Heart right ventricle (tissue), 16 donors: ENCODE data around the gene TEAD1. TPM values are rescaled to one million over a fixed set of nuclear protein-coding genes. Genes with fewer than 3 reads are reported as not detected.

Experiments used
- ATAC-seq, 8 donors: fragments of 200-7000 bp; cut with Tn5 transposase; one replicate each; pipeline ENCODE4 v1.9.1; 2020; ENCODE audit warnings: mild to moderate bottlenecking in 8 of 8, moderate library complexity in 8 of 8, moderate number of reproducible peaks in 1 of 8
- DNase-seq, 2 donors: peaks; one replicate each; pipeline ENCODE4 v3.0.0-alpha.2; 2020
- H3K27ac ChIP-seq, 10 donors: fragments of 200-600 bp; sonication (generic) in 2 of 10; one replicate each; pipeline versions ENCODE4 v1.5.0 to v1.8.0; 2020 to 2022; ENCODE audit warnings: mild to moderate bottlenecking in 3 of 10
- H3K27me3 ChIP-seq, 7 donors: fragments of 200-600 bp; one replicate each; pipeline ENCODE4 v1.8.0; 2021 to 2022; ENCODE audit warnings: mild to moderate bottlenecking in 2 of 7
- H3K36me3 ChIP-seq, 9 donors: fragments of 200-600 bp; sonication (generic) in 1 of 9; one replicate each; pipeline versions ENCODE4 v1.5.0 to v1.8.0; 2020 to 2022; ENCODE audit warnings: mild to moderate bottlenecking in 2 of 9
- H3K4me1 ChIP-seq, 9 donors: fragments of 200-600 bp; sonication (generic) in 1 of 9; one replicate each; pipeline versions ENCODE4 v1.5.0 to v1.8.0; 2020 to 2022; ENCODE audit warnings: mild to moderate bottlenecking in 4 of 9
- H3K4me3 ChIP-seq, 10 donors: fragments of 200-600 bp; sonication (generic) in 2 of 10; one replicate each; pipeline versions ENCODE4 v1.5.0 to v1.8.0; 2020 to 2022; ENCODE audit warnings: mild to moderate bottlenecking in 7 of 10, moderate library complexity in 2 of 10
- H3K9me3 ChIP-seq, 11 donors: fragments of 200-600 bp in 10 of 11; sonication (generic) in 2 of 11; one replicate each; pipeline versions ENCODE4 v1.5.0 to v1.8.0; 2013 to 2022; ENCODE audit warnings: mild to moderate bottlenecking in 2 of 11, control low read depth in 1 of 11, moderate library complexity in 1 of 11
- WGBS, 2 donors: extraction: QIAGEN DNeasy Blood & Tissue Kit; methylation state at CpG; one replicate each; pipeline ENCODE4 v1.1.7; 2013; ENCODE audit warnings: inconsistent platforms in 1 of 2; 5-methylcytosine and 5-hydroxymethylcytosine counted together
- intact Hi-C, 10 donors: fragments of 100-400 bp; cut with DNase I; formaldehyde crosslinking; loops; one replicate each; pipeline versions ENCODE4 v1.11.1 to v1.14.2; 2022
- polyA plus RNA-seq, 2 donors: library from polyadenylated mRNA; stranded (reverse); fragments of 200-250 nt; gene quantifications; one replicate each; pipeline ENCODE4 v1.2.3, GENCODE V29; 2013
- total RNA-seq, 10 donors: library from RNA; stranded (reverse); fragmentation: NEBNext Ultra II Directional in 3 of 10; extraction: Animal tissue kit (Norgen Biotek cat#: 25700) in 3 of 10; gene quantifications; one replicate each; pipeline versions ENCODE4 v1.2.1 to v1.2.4, GENCODE V29; 2021 to 2023
- TF ChIP-seq, protein P1 (sequence below), 9 donors: fragments of 200-600 bp; sonication (generic) in 2 of 9; IDR thresholded peaks; one replicate each; pipeline versions ENCODE4 v1.5.0 to v1.8.0; 2021 to 2022; ENCODE audit warnings: antibody characterized with exemption in 9 of 9, mild to moderate bottlenecking in 5 of 9, moderate library complexity in 1 of 9
- donor health status: Arrhythmogenic right ventricular cardiomyopathy.
- donor health status: ischemic (EF 13 %, LVEDD 7.1; RV severe dilation, severe dysfunction).
- donor health status: healthy with polysubstance abuse.
- donor health status: DM: no; HTN: yes; CAD: no.
- donor health status: DM: no; HTN: no; CAD: no.
- donor health status: ischemic (EF 25% LVEDD 6.9; RV normal size, moderate dysfunction).
- donor health status: ischemic (EF 25% LVEDD 5.7; RV mildly dilated, moderate dysfunction).
- donor health status: healthy.
- donor health status: DM: yes; HTN: yes; CAD: no.
- donor health status: Ischemic cardiomyopathy.
- donor health status: ischemic (EF 35%, LVEDD 5.7; RV mildly dilated, moderate dysfunction).
- donor health status: nonischemic (EF 11% LVEDD 7.7; RV severe dilation, severe dysfunction).
- donor health status: DM: yes; HTN: yes; CAD: no.
- donor health status: PGD.
- donor health status: ischemic (EF 29% LVEDD 5.4; RV normal size, mild dysfunction).
- donor health status: nonischemic (EF 23%, LVEDD 6.1; RV moderate dilation, normal function).

TEAD1 gene
- total and polyA plus RNA-seq, 12 donors, result 12.7 to 138 (median 116) TPM

DNA sequence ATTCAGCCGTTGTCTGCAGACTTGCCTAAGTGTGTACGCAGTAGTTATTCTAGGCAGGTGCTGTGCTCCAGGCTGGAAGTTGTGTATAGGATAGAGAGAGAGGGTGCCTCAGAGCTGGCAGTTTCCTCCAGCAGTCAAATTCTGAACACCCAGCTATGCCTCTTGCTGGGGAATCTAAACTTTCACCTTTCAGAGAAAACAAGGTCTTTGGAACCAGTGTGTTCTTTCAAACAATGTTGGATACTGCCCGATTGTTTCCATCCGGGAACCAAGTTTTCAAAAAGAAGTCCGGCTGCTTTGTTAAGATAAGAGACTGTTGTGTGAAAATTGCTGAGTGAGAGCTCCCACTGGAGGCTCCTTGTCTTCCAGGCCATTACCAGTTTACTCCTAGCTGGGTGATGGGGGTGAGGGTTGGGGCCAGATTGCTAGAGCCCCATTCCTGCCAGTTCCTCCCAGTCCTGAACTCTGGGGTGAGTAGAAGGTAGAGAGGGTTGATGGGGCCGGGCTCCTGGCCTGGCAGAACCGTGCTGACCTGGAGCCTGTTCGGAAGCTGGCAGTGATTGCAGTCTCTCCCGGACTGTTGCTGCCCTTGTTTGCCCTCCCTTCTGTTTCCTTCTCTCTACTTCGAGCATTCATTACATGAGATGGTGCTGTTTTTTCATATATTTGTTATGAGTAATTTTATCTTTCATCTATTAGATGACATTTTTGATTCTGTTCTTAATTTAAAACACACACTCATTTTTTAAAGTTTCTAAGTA, 150.2 kb downstream of the TEAD1 start:
- H3K27ac ChIP-seq, result peak overlapping the region in 9 of 10 donors; percentile 23 to 73 (median 61)

DNA sequence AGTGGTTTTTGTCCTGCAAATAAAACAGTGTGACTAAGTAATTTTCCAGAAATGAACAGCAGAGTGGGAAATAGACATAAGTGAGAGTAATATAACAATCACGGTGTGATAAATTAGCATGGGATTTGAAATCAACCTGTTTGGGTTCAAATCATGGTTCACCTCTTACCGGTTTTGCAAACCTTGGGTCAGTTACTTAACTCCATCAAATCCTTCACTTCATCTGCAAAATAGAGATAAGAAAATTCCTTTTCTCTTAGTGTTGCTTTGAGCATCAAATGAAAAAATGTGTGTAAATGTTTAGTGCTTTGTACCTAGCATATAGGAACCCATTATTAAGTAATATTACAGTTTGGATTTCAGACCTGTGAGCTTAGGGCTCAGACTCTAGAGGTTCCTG, 152.2 kb downstream of the TEAD1 start:
- Histone ChIP-seq H3K36me3 (no peaks in the 10 kb centered on the region), H3K9me3 (peaks cover 0 to 14% (median 0%) of the 10 kb centered on the region in 11 donors), H3K4me1 (peaks cover 3 to 69% (median 49%) of the 10 kb centered on the region in 9 donors), H3K27me3 (peaks cover 0 to 21% (median 0%) of the 10 kb centered on the region in 7 donors), H3K27ac (peak overlapping the region in 1 of 10 donors; percentile 75), H3K4me3 (no peak overlapping the region)
- TF ChIP-seq, protein P1, sequence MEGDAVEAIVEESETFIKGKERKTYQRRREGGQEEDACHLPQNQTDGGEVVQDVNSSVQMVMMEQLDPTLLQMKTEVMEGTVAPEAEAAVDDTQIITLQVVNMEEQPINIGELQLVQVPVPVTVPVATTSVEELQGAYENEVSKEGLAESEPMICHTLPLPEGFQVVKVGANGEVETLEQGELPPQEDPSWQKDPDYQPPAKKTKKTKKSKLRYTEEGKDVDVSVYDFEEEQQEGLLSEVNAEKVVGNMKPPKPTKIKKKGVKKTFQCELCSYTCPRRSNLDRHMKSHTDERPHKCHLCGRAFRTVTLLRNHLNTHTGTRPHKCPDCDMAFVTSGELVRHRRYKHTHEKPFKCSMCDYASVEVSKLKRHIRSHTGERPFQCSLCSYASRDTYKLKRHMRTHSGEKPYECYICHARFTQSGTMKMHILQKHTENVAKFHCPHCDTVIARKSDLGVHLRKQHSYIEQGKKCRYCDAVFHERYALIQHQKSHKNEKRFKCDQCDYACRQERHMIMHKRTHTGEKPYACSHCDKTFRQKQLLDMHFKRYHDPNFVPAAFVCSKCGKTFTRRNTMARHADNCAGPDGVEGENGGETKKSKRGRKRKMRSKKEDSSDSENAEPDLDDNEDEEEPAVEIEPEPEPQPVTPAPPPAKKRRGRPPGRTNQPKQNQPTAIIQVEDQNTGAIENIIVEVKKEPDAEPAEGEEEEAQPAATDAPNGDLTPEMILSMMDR (IDR thresholded peaks at IDR 0.05), result no peak
- WGBS, 2 donors, result 91 to 94% methylated on average over 2 of the region's 2 CpGs
- ATAC-seq (no peak), DNase-seq (no peak)
- intact Hi-C loops, result loop anchor here in 5 of 10 donors (5.0 to 10.0 kb wide), 4 partner anchors 58 to 412 kb away; no protein-coding TSS in a partner anchor

More for the DNA sequence above, 150.2 kb downstream of the TEAD1 start:
- TF ChIP-seq, protein P1 (IDR thresholded peaks at IDR 0.05), result peak in 3 of 9 donors; percentile 25 to 41 (median 35)
- peaks cover 0 to 17% (median 0%) of the 10 kb centered on the region in 7 donors for H3K27me3 ChIP-seq
- peak; percentile 35 to 76 (median 62) for ATAC-seq
- no peak for DNase-seq
- WGBS, 2 donors, result 32 to 38% methylated on average over 10 of the region's 10 CpGs
- H3K4me3 ChIP-seq, result no peak overlapping the region
- H3K4me1 ChIP-seq, result peaks cover 3 to 62% (median 48%) of the 10 kb centered on the region in 9 donors
- no peaks in the 10 kb centered on the region for H3K36me3 ChIP-seq
- intact Hi-C loops, result loop anchor here in 5 of 10 donors (5.0 to 10.0 kb wide), 4 partner anchors 60 to 410 kb away; no protein-coding TSS in a partner anchor
- H3K9me3 ChIP-seq, result peaks cover 0 to 14% (median 0%) of the 10 kb centered on the region in 11 donors

DNA sequence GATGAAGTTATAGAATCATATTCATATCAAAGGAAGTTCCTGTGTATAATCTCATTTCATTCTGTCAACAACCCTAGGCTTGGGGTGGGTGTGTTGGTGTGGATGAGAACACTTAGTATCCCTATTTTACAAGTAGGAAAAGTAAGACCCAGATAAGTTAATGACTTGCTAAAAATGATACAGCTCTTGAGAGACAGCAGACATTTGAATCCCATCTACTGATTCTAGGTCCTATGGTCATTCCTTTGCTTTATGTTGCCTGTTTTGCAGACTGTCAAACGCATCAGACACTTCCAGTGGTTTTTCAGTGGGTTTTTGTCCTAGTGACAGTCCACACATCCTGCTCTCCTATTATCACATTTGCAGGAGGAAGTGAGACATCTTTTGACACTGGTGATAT, 153.1 kb downstream of the TEAD1 start:
- intact Hi-C loops, result loop anchor here in 5 of 10 donors (5.0 to 10.0 kb wide), 4 partner anchors 57 to 413 kb away; no protein-coding TSS in a partner anchor
- H3K4me3 ChIP-seq, result peak overlapping the region in 6 of 10 donors; percentile 35 to 58 (median 52)
- H3K4me1 ChIP-seq, result peaks cover 3 to 67% (median 49%) of the 10 kb centered on the region in 9 donors

More for the DNA sequence above, 153.1 kb downstream of the TEAD1 start:
- ATAC-seq, result no peak
- DNase-seq, result no peak
- whole genome bisulfite sequencing, 2 donors, result 54 to 69% methylated on average over 1 of the region's 1 CpG
- Histone ChIP-seq H3K27me3 (peaks cover 0 to 21% (median 0%) of the 10 kb centered on the region in 7 donors), H3K9me3 (peaks cover 0 to 14% (median 0%) of the 10 kb centered on the region in 11 donors), H3K36me3 (no peaks in the 10 kb centered on the region), H3K27ac (peak overlapping the region in 8 of 10 donors; percentile 36 to 80 (median 63))
- TF ChIP-seq, protein P1 (IDR thresholded peaks at IDR 0.05), result no peak
